ENCODE measurements around the gene SPEF2.
A peak's percentile ranks its signal among the peaks of the same experiment; 100 is the strongest.

DNA sequence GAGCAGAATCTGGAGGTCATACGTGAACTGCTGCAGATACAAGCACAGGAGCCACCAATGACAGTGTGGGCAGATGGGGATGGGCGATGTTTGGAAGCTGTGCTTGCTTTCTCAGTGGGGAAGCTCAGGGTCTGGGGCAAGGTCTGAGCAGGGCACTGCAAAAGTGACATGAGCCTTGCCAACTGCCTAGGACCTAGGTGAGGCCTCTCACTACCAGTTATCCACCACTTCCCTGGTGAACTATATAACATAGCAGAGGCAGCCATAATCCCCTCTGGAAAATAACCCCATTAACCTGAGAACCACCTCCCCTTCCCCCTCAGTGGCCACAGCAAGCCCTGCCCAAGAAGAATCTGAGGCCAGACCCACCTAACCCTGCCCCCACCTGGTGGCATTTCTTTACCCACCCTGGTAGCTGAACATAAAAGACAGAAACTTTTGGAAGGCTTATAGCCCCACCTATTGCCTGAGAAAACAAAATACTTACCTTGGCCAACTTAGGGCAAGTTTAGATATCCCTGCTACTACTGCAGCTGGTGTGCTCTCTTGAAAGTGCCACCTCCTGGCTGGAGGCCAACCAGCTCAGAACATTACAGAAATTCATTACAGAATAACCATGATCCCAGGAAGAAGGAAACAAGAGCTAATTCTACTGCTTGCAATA is 18.8 kb upstream of the SPEF2 start:
- TF ChIP-seq EZH2 (IDR thresholded peaks at IDR 0.05; ENCODE audit: borderline replicate concordance, low read length) (no peak), CTCF (IDR thresholded peaks at IDR 0.05; ENCODE audit: low read length) (peak; percentile 63)
